ENCODE measurements around the gene GLCCI1. TPM values are rescaled to one million over a fixed set of nuclear protein-coding genes. Genes with fewer than 3 reads are reported as not detected.

Gene GLCCI1
- total and polyA plus RNA-seq, 10 of the 15 experiments (the other 5 are each of a cell fraction or from before 2014, with no cell fraction given), result 12.6 to 92.0 (median 27.6) TPM

GRCh38 chr7:7944619-7945282 is 23.8 kb upstream of the GLCCI1 start (continued):
- TF ChIP-seq, protein P1, sequence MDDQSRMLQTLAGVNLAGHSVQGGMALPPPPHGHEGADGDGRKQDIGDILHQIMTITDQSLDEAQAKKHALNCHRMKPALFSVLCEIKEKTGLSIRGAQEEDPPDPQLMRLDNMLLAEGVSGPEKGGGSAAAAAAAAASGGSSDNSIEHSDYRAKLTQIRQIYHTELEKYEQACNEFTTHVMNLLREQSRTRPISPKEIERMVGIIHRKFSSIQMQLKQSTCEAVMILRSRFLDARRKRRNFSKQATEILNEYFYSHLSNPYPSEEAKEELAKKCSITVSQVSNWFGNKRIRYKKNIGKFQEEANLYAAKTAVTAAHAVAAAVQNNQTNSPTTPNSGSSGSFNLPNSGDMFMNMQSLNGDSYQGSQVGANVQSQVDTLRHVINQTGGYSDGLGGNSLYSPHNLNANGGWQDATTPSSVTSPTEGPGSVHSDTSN (IDR thresholded peaks at IDR 0.05; ENCODE audit: insufficient replicate concordance, low read depth, low read length), result peak; percentile 55
- TF ChIP-seq NFYB (IDR thresholded peaks at IDR 0.05; ENCODE audit: insufficient read depth, low read depth, low read length) (peak; percentile 76), ESRRA (IDR thresholded peaks at IDR 0.05; ENCODE audit: low read length) (no peak), EP300 (IDR thresholded peaks at IDR 0.05; ENCODE audit: borderline replicate concordance in 1 of 2, control insufficient read depth in 1 of 2, low read depth in 2 of 2, low read length in 2 of 2) (peak; percentile 78 to 85), DPF2 (IDR thresholded peaks at IDR 0.05) (peak; percentile 96), NFYA (IDR thresholded peaks at IDR 0.05; ENCODE audit: borderline replicate concordance, low read depth, low read length) (no peak), STAT3 (IDR thresholded peaks at IDR 0.05; ENCODE audit: low read depth, low read length) (no peak), TCF3 (IDR thresholded peaks at IDR 0.05; ENCODE audit: borderline replicate concordance, insufficient read depth, low read depth, low read length) (peak; percentile 99), BCL11A (IDR thresholded peaks at IDR 0.05; ENCODE audit: low read depth, low read length) (peak; percentile 96), YY1 (IDR thresholded peaks at IDR 0.05; ENCODE audit: low read depth, low read length) (peak; percentile 82), CHD2 (IDR thresholded peaks at IDR 0.05; ENCODE audit: borderline replicate concordance, low read depth, low read length) (peak; percentile 62; the same call in 1 of the 2 replicates), MTA3 (IDR thresholded peaks at IDR 0.05; ENCODE audit: borderline replicate concordance, low read length) (peak; percentile 100), MYC (IDR thresholded peaks at IDR 0.05; ENCODE audit: insufficient read depth, insufficient read length, insufficient replicate concordance, low read length, severe bottlenecking) (no peak), NFIC (IDR thresholded peaks at IDR 0.05; ENCODE audit: low read depth, low read length) (peak; percentile 97), FOS (IDR thresholded peaks at IDR 0.05; ENCODE audit: borderline replicate concordance, extremely low read depth, insufficient read length) (no peak), EGR1 (IDR thresholded peaks at IDR 0.05; ENCODE audit: borderline replicate concordance in 1 of 2, low read depth in 2 of 2, low read length in 2 of 2) (no peak; a peak in 1 of 3 replicates), BRCA1 (IDR thresholded peaks at IDR 0.05; ENCODE audit: low read depth, low read length) (no peak), IRF4 (IDR thresholded peaks at IDR 0.05; ENCODE audit: low read depth, low read length) (peak; percentile 98), NRF1 (conservative IDR thresholded peaks at IDR 0.05; ENCODE audit: low read depth, low read length) (no peak), ZSCAN29 (IDR thresholded peaks at IDR 0.05) (no peak), HCFC1 (IDR thresholded peaks at IDR 0.05; ENCODE audit: low read length) (peak; percentile 40; the same call in 1 of the 2 replicates), RBBP5 (conservative IDR thresholded peaks at IDR 0.05) (no peak), KDM1A (IDR thresholded peaks at IDR 0.05; ENCODE audit: borderline replicate concordance) (no peak)
- TF ChIP-seq, protein P2, sequence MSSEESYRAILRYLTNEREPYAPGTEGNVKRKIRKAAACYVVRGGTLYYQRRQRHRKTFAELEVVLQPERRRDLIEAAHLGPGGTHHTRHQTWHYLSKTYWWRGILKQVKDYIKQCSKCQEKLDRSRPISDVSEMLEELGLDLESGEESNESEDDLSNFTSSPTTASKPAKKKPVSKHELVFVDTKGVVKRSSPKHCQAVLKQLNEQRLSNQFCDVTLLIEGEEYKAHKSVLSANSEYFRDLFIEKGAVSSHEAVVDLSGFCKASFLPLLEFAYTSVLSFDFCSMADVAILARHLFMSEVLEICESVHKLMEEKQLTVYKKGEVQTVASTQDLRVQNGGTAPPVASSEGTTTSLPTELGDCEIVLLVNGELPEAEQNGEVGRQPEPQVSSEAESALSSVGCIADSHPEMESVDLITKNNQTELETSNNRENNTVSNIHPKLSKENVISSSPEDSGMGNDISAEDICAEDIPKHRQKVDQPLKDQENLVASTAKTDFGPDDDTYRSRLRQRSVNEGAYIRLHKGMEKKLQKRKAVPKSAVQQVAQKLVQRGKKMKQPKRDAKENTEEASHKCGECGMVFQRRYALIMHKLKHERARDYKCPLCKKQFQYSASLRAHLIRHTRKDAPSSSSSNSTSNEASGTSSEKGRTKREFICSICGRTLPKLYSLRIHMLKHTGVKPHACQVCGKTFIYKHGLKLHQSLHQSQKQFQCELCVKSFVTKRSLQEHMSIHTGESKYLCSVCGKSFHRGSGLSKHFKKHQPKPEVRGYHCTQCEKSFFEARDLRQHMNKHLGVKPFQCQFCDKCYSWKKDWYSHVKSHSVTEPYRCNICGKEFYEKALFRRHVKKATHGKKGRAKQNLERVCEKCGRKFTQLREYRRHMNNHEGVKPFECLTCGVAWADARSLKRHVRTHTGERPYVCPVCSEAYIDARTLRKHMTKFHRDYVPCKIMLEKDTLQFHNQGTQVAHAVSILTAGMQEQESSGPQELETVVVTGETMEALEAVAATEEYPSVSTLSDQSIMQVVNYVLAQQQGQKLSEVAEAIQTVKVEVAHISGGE (CRISPR knock-in tag; IDR thresholded peaks at IDR 0.05), result no peak
- TF ChIP-seq, protein P3, sequence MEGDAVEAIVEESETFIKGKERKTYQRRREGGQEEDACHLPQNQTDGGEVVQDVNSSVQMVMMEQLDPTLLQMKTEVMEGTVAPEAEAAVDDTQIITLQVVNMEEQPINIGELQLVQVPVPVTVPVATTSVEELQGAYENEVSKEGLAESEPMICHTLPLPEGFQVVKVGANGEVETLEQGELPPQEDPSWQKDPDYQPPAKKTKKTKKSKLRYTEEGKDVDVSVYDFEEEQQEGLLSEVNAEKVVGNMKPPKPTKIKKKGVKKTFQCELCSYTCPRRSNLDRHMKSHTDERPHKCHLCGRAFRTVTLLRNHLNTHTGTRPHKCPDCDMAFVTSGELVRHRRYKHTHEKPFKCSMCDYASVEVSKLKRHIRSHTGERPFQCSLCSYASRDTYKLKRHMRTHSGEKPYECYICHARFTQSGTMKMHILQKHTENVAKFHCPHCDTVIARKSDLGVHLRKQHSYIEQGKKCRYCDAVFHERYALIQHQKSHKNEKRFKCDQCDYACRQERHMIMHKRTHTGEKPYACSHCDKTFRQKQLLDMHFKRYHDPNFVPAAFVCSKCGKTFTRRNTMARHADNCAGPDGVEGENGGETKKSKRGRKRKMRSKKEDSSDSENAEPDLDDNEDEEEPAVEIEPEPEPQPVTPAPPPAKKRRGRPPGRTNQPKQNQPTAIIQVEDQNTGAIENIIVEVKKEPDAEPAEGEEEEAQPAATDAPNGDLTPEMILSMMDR (IDR thresholded peaks at IDR 0.05 in 2 of 3, conservative IDR thresholded peaks at IDR 0.05 in 1 of 3; ENCODE audit: control insufficient read depth in 2 of 3, extremely low read depth in 1 of 3, insufficient read depth in 1 of 3, low read depth in 3 of 3, low read length in 3 of 3), result 0 out of 6 replicates have a peak, but pooled peaks of 1 of the 3 experiments have one; percentile 7
